GM19035 (cell line): ENCODE results near the gene ATMIN.

Source experiments
- ATAC-seq: cut with Tn5 transposase; IDR thresholded peaks from one replicate; pipeline ENCODE4 v1.9.1; 2021; ENCODE audit not compliant: unreplicated experiment

Gene ATMIN

GRCh38 chr16:81035398-81035974, at the start of gene ATMIN:
TSS of gene ATMIN (plus strand) at chr16:81035842. CDS start at chr16:81035871, 29 bp downstream.
- ATAC-seq, result peak; percentile 87

GRCh38 chr16:80986557-80986956, 49.1 kb upstream of the ATMIN start:
- no peak for ATAC-seq

GRCh38 chr16:80988756-80989155, 46.9 kb upstream of the ATMIN start:
- no peak for ATAC-seq

GRCh38 chr16:80989801-80990200, 45.8 kb upstream of the ATMIN start:
- no peak for ATAC-seq

GRCh38 chr16:80990577-80990976, 45.1 kb upstream of the ATMIN start:
- no peak for ATAC-seq

- no peak for ATAC-seq
These were observed 44.7 kb upstream of the ATMIN start for GRCh38 chr16:80990978-80991377.

GRCh38 chr16:80991792-80992430, 43.7 kb upstream of the ATMIN start:
- no peak for ATAC-seq

- ATAC-seq, result no peak
These were observed 42.9 kb upstream of the ATMIN start for GRCh38 chr16:80992676-80993293.

- no peak for ATAC-seq
These were observed 42.3 kb upstream of the ATMIN start for GRCh38 chr16:80993307-80993706.

- no peak for ATAC-seq
These were observed 41.8 kb upstream of the ATMIN start for GRCh38 chr16:80993834-80994233.

- ATAC-seq, result no peak
These were observed 41.2 kb upstream of the ATMIN start for GRCh38 chr16:80994451-80994850.

GRCh38 chr16:80996688-80997138, 38.9 kb upstream of the ATMIN start:
- no peak for ATAC-seq

- no peak for ATAC-seq
These were observed 38.4 kb upstream of the ATMIN start for GRCh38 chr16:80997139-80997798.

- no peak for ATAC-seq
These were observed 37.5 kb upstream of the ATMIN start for GRCh38 chr16:80997964-80998620.

- no peak for ATAC-seq
These were observed 34.8 kb upstream of the ATMIN start for GRCh38 chr16:81000873-81001272.

GRCh38 chr16:81001330-81001729, 34.3 kb upstream of the ATMIN start:
- no peak for ATAC-seq

GRCh38 chr16:81003064-81003463, 32.6 kb upstream of the ATMIN start:
- no peak for ATAC-seq

GRCh38 chr16:81003610-81004460, 31.8 kb upstream of the ATMIN start:
- no peak for ATAC-seq

GRCh38 chr16:81004646-81005353, 30.8 kb upstream of the ATMIN start:
- no peak for ATAC-seq
